ENCODE data around the gene ZNF568.
A peak's percentile ranks its signal among the peaks of the same experiment; 100 is the strongest.

The ZNF568 gene

GRCh38 chr19:36915992-36916830 lies at the start of gene ZNF568, which contains the start of gene ZNF829:
Gene ZNF568, plus strand, starts transcription at chr19:36916332. Its CDS starts 6,439 bp downstream, at chr19:36922771.
Gene ZNF829, minus strand, starts transcription at chr19:36916291. Its CDS starts 1,124 bp downstream, at chr19:36915167.
- peak; percentile 72 for DNase-seq (ENCODE audit: low read depth)

- DNase-seq (ENCODE audit: low read depth) = no peak
These were observed 38.9 kb upstream of the ZNF568 start for GRCh38 chr19:36876993-36877938.

GRCh38 chr19:36891768-36892357 lies 24.3 kb upstream of the ZNF568 start:
- DNase-seq (ENCODE audit: low read depth) = no peak

- DNase-seq (ENCODE audit: low read depth) = no peak
These were observed 21.2 kb upstream of the ZNF568 start for GRCh38 chr19:36894849-36895383.

GRCh38 chr19:36898422-36898821 lies 17.7 kb upstream of the ZNF568 start:
- DNase-seq (ENCODE audit: low read depth) = no peak

- peak; percentile 27 for DNase-seq (ENCODE audit: low read depth)
These were observed 859 bp downstream of the ZNF568 start for GRCh38 chr19:36916991-36917390.

- DNase-seq (ENCODE audit: low read depth) = no peak
These were observed 2.0 kb downstream of the ZNF568 start for GRCh38 chr19:36918090-36918489.

GRCh38 chr19:36931684-36932083 lies 15.6 kb downstream of the ZNF568 start:
- no peak for DNase-seq (ENCODE audit: low read depth)

GRCh38 chr19:36939153-36939552 lies 23.0 kb downstream of the ZNF568 start:
- DNase-seq (ENCODE audit: low read depth) = no peak

GRCh38 chr19:36950335-36951119 lies 34.4 kb downstream of the ZNF568 start:
- DNase-seq (ENCODE audit: low read depth) = no peak

GRCh38 chr19:36962346-36962745 lies 46.2 kb downstream of the ZNF568 start:
- no peak for DNase-seq (ENCODE audit: low read depth)

- no peak for DNase-seq (ENCODE audit: low read depth)
These were observed 47.1 kb downstream of the ZNF568 start for GRCh38 chr19:36963280-36963679.

- DNase-seq (ENCODE audit: low read depth) = no peak
These were observed 56.4 kb downstream of the ZNF568 start for GRCh38 chr19:36972571-36972970.

- DNase-seq (ENCODE audit: low read depth) = peak; percentile 60
These were observed 57.1 kb downstream of the ZNF568 start for GRCh38 chr19:36973021-36973843.

- no peak for DNase-seq (ENCODE audit: low read depth)
These were observed 57.7 kb downstream of the ZNF568 start for GRCh38 chr19:36973844-36974195.

- DNase-seq (ENCODE audit: low read depth) = no peak
These were observed 70.0 kb downstream of the ZNF568 start for GRCh38 chr19:36986131-36986530.

- no peak for DNase-seq (ENCODE audit: low read depth)
These were observed 70.5 kb downstream of the ZNF568 start for GRCh38 chr19:36986601-36987000.

- DNase-seq (ENCODE audit: low read depth) = no peak
These were observed 71.0 kb downstream of the ZNF568 start for GRCh38 chr19:36987091-36987490.

GRCh38 chr19:36997152-36997842 lies 81.2 kb downstream of the ZNF568 start:
- no peak for DNase-seq (ENCODE audit: low read depth)

- DNase-seq (ENCODE audit: low read depth) = no peak
These were observed 81.7 kb downstream of the ZNF568 start for GRCh38 chr19:36997843-36998235.

Measured in fibroblast of the conjunctiva (primary cell).